HCT116 (cell line): ENCODE results near the gene SOD1. TPM values are rescaled to one million over a fixed set of nuclear protein-coding genes. Genes with fewer than 3 reads are reported as not detected.

Experiments
- ATAC-seq: fragments of 200-7000 bp; cut with Tn5 transposase; 2 replicates; pipeline ENCODE4 v1.9.1; 2020; ENCODE audit warnings: mild to moderate bottlenecking, moderate library complexity
- BruUV-seq: library from RNA; stranded (reverse); fragments of 400-500 nt; replicated peaks from 2 replicates; lab custom pipeline; 2021; lab: Mats Ljungman, UMichigan
- CTCF ChIA-PET: fragments of 300-600 bp; sonication (Branson Sonifier 250); formaldehyde crosslinking; loops from one replicate; lab custom pipeline; 2021; ENCODE audit warnings: antibody characterized with exemption; lab: Charles Lee
- POLR2A ChIA-PET: fragments of 300-600, 350-600 bp; sonication (Branson Sonifier 250); formaldehyde crosslinking; loops from one replicate; lab custom pipeline; 2021; ENCODE audit warnings: antibody characterized with exemption; lab: Charles Lee
- RAD21 ChIA-PET, 2 experiments: fragments of 300-600 bp; sonication (Branson Sonifier 250); formaldehyde crosslinking; loops; one replicate each; lab custom pipeline; 2023; ENCODE audit warnings: low total read pairs in 2 of 2; ENCODE audit not compliant: uncharacterized antibody in 2 of 2, unreplicated experiment in 2 of 2, low non-redundant PET in 1 of 2; lab: Charles Lee
- DNase-seq: peaks from one replicate; pipeline ENCODE4 v3.0.0-alpha.2; 2010; ENCODE audit warnings: low read depth, low spot score
- H2AFZ ChIP-seq: fragments of 200-600 bp; shearing (Covaris generic), sonication (generic); 2 replicates; pipeline ENCODE4 v1.6.1; 2017; ENCODE audit warnings: low read depth, mixed run types, mixed read lengths, antibody characterized with exemption, low read length; ENCODE audit not compliant: poor library complexity, severe bottlenecking
- H3K27ac ChIP-seq: 2 replicates; pipeline ENCODE4 v1.5.1; 2012; ENCODE audit warnings: low read depth, low read length
- H3K27me3 ChIP-seq: fragments of 200-600 bp; sonication (generic); 2 replicates; pipeline ENCODE4 v1.6.1; 2016; ENCODE audit warnings: mixed run types, low read length, mixed read lengths; ENCODE audit not compliant: insufficient read depth
- H3K36me3 ChIP-seq, 2 experiments: fragments of 200-500 bp in 1 of 2; fragments of 200-600 bp in 1 of 2; sonication (Bioruptor generic) in 1 of 2; sonication (generic) in 1 of 2; 2 replicates each; pipeline versions ENCODE4 v1.5.1 to v1.6.1; 2014 to 2016; ENCODE audit warnings: low read length in 2 of 2, inconsistent platforms in 1 of 2, mixed read lengths in 1 of 2, mixed run types in 1 of 2; ENCODE audit not compliant: insufficient read depth in 2 of 2, control insufficient read depth in 1 of 2
- H3K4me1 ChIP-seq, 2 experiments: fragments of 200-600 bp in 1 of 2; sonication (generic) in 1 of 2; 2 replicates each; pipeline versions ENCODE4 v1.5.1 to v1.6.1; 2012 to 2017; ENCODE audit warnings: low read length in 2 of 2, inconsistent platforms in 1 of 2, mild to moderate bottlenecking in 1 of 2, mixed read lengths in 1 of 2, mixed run types in 1 of 2, moderate library complexity in 1 of 2; ENCODE audit not compliant: insufficient read depth in 2 of 2, control insufficient read depth in 1 of 2
- H3K4me2 ChIP-seq: fragments of 200-600 bp; sonication (generic); 2 replicates; pipeline ENCODE4 v1.6.1; 2017; ENCODE audit warnings: mixed run types, low read length, mixed read lengths
- H3K4me3 ChIP-seq, 2 experiments: fragments of 200-600 bp in 1 of 2; sonication (generic) in 1 of 2; replicated peaks in 1 of 2; 2 replicates each; pipeline ENCODE4 v1.5.1; 2011 to 2016; ENCODE audit warnings: low read length in 2 of 2, control low read depth in 1 of 2, low read depth in 1 of 2, mild to moderate bottlenecking in 1 of 2, mixed read lengths in 1 of 2, mixed run types in 1 of 2
- H3K79me2 ChIP-seq: fragments of 200-600 bp; sonication (generic); 2 replicates; pipeline ENCODE4 v1.6.1; 2017; ENCODE audit warnings: mild to moderate bottlenecking, mixed run types, low read length, moderate library complexity, mixed read lengths; ENCODE audit not compliant: insufficient read depth
- H3K9ac ChIP-seq: fragments of 200-600 bp; sonication (generic); 2 replicates; pipeline ENCODE4 v1.6.1; 2016; ENCODE audit warnings: low read length, mixed read lengths
- H3K9me2 ChIP-seq: fragments of 200-600 bp; sonication (generic), shearing (Covaris generic); 2 replicates; pipeline ENCODE4 v1.6.1; 2017; ENCODE audit warnings: mixed run types, mild to moderate bottlenecking, moderate library complexity; ENCODE audit not compliant: insufficient read depth
- H3K9me3 ChIP-seq, 2 experiments: fragments of 200-500 bp in 1 of 2; fragments of 200-600 bp in 1 of 2; sonication (Bioruptor generic) in 1 of 2; sonication (generic) in 1 of 2; 2 replicates each; pipeline ENCODE4 v1.6.1; 2014 to 2017; ENCODE audit warnings: low read length in 2 of 2, mixed read lengths in 2 of 2, inconsistent platforms in 1 of 2, low read depth in 1 of 2, mild to moderate bottlenecking in 1 of 2, mixed run types in 1 of 2, moderate library complexity in 1 of 2; ENCODE audit not compliant: control insufficient read depth in 1 of 2, insufficient read depth in 1 of 2
- H4K20me1 ChIP-seq: fragments of 200-600 bp; sonication (generic), shearing (Covaris generic); 2 replicates; pipeline ENCODE4 v1.6.1; 2017; ENCODE audit warnings: mixed run types, mild to moderate bottlenecking, moderate library complexity; ENCODE audit not compliant: insufficient read depth
- EZH2 ChIP-seq: fragments of 200-600 bp; sonication (generic); IDR thresholded peaks from 2 replicates; pipeline ENCODE4 v1.6.1; 2017; ENCODE audit warnings: antibody characterized with exemption, mixed run types
- POLR2A ChIP-seq: IDR thresholded peaks from 2 replicates; pipeline ENCODE4 v1.7.0; 2011; ENCODE audit warnings: borderline replicate concordance; ENCODE audit not compliant: insufficient read depth, insufficient read length; ENCODE audit errors: extremely low read depth
- POLR2AphosphoS5 ChIP-seq: IDR thresholded peaks from 2 replicates; pipeline ENCODE4 v1.6.1; 2011; ENCODE audit warnings: mild to moderate bottlenecking, low read depth, low read length, moderate library complexity
- ZFX ChIP-seq: fragments of 450-650 bp; IDR thresholded peaks from 2 replicates; pipeline ENCODE4 v1.6.1; 2017
- ZNF274 ChIP-seq: fragments of 200-500 bp; sonication (Bioruptor generic); IDR thresholded peaks from 2 replicates; pipeline ENCODE4 v1.6.1; 2014; ENCODE audit warnings: mild to moderate bottlenecking, low read depth, low read length, inconsistent platforms
- intact Hi-C: fragments of 100-400 bp; cut with micrococcal nuclease; formaldehyde crosslinking; loops from 2 replicates; pipeline ENCODE4 v1.10.0; 2022
- total RNA-seq: library from RNA; stranded (reverse); gene quantifications from one replicate; pipeline ENCODE4 v1.2.1, GENCODE V29; 2021; ENCODE audit not compliant: unreplicated experiment

Gene SOD1
- total RNA-seq, 1 experiment from 2014 or later, result 419 TPM

- ATAC-seq, result no peak
- no peak overlapping the region for H2AFZ ChIP-seq
- ChIA-PET RAD21 (no interaction called here), CTCF (no interaction called here), POLR2A (no interaction called here)
- no peaks in the 10 kb centered on the region for H4K20me1 ChIP-seq
- H3K9me2 ChIP-seq, result no peaks in the 10 kb centered on the region
- TF ChIP-seq POLR2A, result no peak
- no peak for TF ChIP-seq ZFX
- no peak for TF ChIP-seq EZH2
- no peak for DNase-seq
- H3K79me2 ChIP-seq, result no peaks in the 10 kb centered on the region
- H3K4me3 ChIP-seq, result no peak overlapping the region
- intact Hi-C loops, result no loop called here
- H3K4me1 ChIP-seq, result peaks cover 3 to 9% of the 10 kb centered on the region in 2 experiments; a peak in 3 of 4 replicates
- H3K27me3 ChIP-seq, result no peaks in the 10 kb centered on the region
- no peaks in the 10 kb centered on the region for H3K36me3 ChIP-seq
- no peaks in the 10 kb centered on the region for H3K9me3 ChIP-seq
- H3K9ac ChIP-seq, result no peak overlapping the region
- no TSS peak for BruUV-seq
- H3K4me2 ChIP-seq, result no peak overlapping the region
- no peak overlapping the region for H3K27ac ChIP-seq
Measured at GRCh38 chr21:31611445-31611844, 48.0 kb upstream of the SOD1 start.

GRCh38 chr21:31612894-31613785, 46.4 kb upstream of the SOD1 start:
- H3K36me3 ChIP-seq, result no peaks in the 10 kb centered on the region
- no peak for DNase-seq
- POLR2A ChIA-PET, result no interaction called here
- no peaks in the 10 kb centered on the region for H4K20me1 ChIP-seq
- no peak overlapping the region for H3K4me2 ChIP-seq
- intact Hi-C loops, result no loop called here
- no peak overlapping the region for H2AFZ ChIP-seq
- CTCF ChIA-PET, result no interaction called here
- TF ChIP-seq POLR2AphosphoS5 (no peak), ZNF274 (no peak)
- H3K27ac ChIP-seq, result no peak overlapping the region
- no TSS peak for BruUV-seq
- no peaks in the 10 kb centered on the region for H3K27me3 ChIP-seq
- no peaks in the 10 kb centered on the region for H3K9me2 ChIP-seq
- no peak overlapping the region for H3K4me3 ChIP-seq
- RAD21 ChIA-PET, result no interaction called here
- H3K9ac ChIP-seq, result no peak overlapping the region
- no peaks in the 10 kb centered on the region for H3K9me3 ChIP-seq
- H3K4me1 ChIP-seq, result peaks cover 2 to 7% of the 10 kb centered on the region in 2 experiments; a peak in 2 of 4 replicates
- ATAC-seq, result peak; percentile 50; the same call in 1 of the 2 replicates
- no peaks in the 10 kb centered on the region for H3K79me2 ChIP-seq
